Mesendoderm (in vitro differentiated cells): Measurements from ENCODE around the gene LIX1.
A peak's percentile ranks its signal among the peaks of the same experiment; 100 is the strongest.

ENCODE experiments used
- DNase-seq: peaks from one replicate; pipeline ENCODE4 v3.0.0; 2013
- H2AK5ac ChIP-seq: 2 replicates; pipeline ENCODE4 v1.6.1; 2013; ENCODE audit warnings: low read length, inconsistent platforms
- H2BK120ac ChIP-seq: 2 replicates; pipeline ENCODE4 v1.6.1; 2013; ENCODE audit warnings: low read depth, mild to moderate bottlenecking, low read length, moderate library complexity, mixed read lengths
- H2BK15ac ChIP-seq: replicated peaks from 2 replicates; pipeline ENCODE4 v1.6.1; 2013; ENCODE audit warnings: low read depth, mild to moderate bottlenecking, moderate library complexity
- H2BK5ac ChIP-seq: 2 replicates; pipeline ENCODE4 v1.6.1; 2013; ENCODE audit warnings: low read length, inconsistent platforms
- H3K18ac ChIP-seq: 2 replicates; pipeline ENCODE4 v1.6.1; 2013; ENCODE audit warnings: mild to moderate bottlenecking, low read length, mixed read lengths
- H3K23ac ChIP-seq: one replicate; pipeline ENCODE4 v1.6.1; 2013; ENCODE audit warnings: low read length
- H3K27ac ChIP-seq: 2 replicates; pipeline ENCODE4 v1.5.1; 2013; ENCODE audit warnings: low read depth, mild to moderate bottlenecking, inconsistent platforms, low read length, moderate library complexity
- H3K27me3 ChIP-seq: 2 replicates; pipeline ENCODE4 v1.6.1; 2013; ENCODE audit warnings: low read length, control low read depth, mild to moderate bottlenecking, inconsistent platforms; ENCODE audit not compliant: insufficient read depth, poor library complexity
- H3K36me3 ChIP-seq: 2 replicates; pipeline ENCODE4 v1.6.1; 2013; ENCODE audit warnings: low read length, inconsistent platforms; ENCODE audit not compliant: control insufficient read depth, insufficient read depth
- H3K4ac ChIP-seq: one replicate; pipeline ENCODE4 v1.6.1; 2013; ENCODE audit warnings: low read depth, mild to moderate bottlenecking, low read length, moderate library complexity
- H3K4me1 ChIP-seq: 2 replicates; pipeline ENCODE4 v1.6.1; 2013; ENCODE audit warnings: low read depth, low read length, inconsistent platforms; ENCODE audit not compliant: control insufficient read depth
- H3K4me2 ChIP-seq: 2 replicates; pipeline ENCODE4 v1.6.1; 2013; ENCODE audit warnings: low read length
- H3K4me3 ChIP-seq: 2 replicates; pipeline ENCODE4 v1.5.1; 2013; ENCODE audit warnings: mild to moderate bottlenecking, low read length
- H3K56ac ChIP-seq: one replicate; pipeline ENCODE4 v1.6.1; 2013; ENCODE audit warnings: low read length
- H3K79me1 ChIP-seq: 2 replicates; pipeline ENCODE4 v1.6.1; 2013; ENCODE audit warnings: low read length, inconsistent platforms
- H3K79me2 ChIP-seq: 2 replicates; pipeline ENCODE4 v1.6.1; 2013; ENCODE audit warnings: mild to moderate bottlenecking, low read length; ENCODE audit not compliant: control insufficient read depth, insufficient read depth
- H3K9ac ChIP-seq: 2 replicates; pipeline ENCODE4 v1.6.1; 2013; ENCODE audit warnings: low read length, inconsistent platforms
- H4K5ac ChIP-seq: one replicate; pipeline ENCODE4 v1.6.1; 2013; ENCODE audit warnings: low read length
- H4K8ac ChIP-seq: one replicate; pipeline ENCODE4 v1.6.1; 2013; ENCODE audit warnings: low read depth, mild to moderate bottlenecking, control low read depth, low read length, moderate library complexity
- WGBS: extraction: QIAGEN DNeasy Blood & Tissue Kit; methylation state at CpG from one replicate; pipeline ENCODE4 v1.1.7; 2013; ENCODE audit warnings: low lambda C conversion rate, missing lambda C conversion rate; ENCODE audit not compliant: insufficient coverage; ENCODE audit errors: extremely low coverage; 5-methylcytosine and 5-hydroxymethylcytosine counted together

Gene LIX1

DNA sequence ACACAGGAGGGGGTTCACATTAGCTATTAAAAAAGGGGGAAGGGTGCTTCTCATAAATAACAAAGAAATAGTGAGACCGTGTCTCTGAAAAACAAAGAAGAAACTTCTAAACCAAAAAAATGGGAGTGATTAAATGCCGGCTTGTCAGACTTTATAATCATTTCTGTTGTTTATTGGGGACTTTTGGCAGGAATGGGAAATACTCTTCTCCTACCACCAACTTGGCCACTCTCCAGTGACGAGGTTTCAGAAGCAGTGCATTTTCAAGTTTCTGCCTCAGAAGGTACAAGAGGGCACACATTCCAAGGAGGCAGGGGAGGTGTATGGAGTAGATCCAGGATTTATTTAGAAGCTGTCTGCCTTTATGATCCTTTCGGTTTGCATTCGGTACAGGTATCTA lies 46.2 kb downstream of the LIX1 start:
- no peaks in the 10 kb centered on the region for H3K79me2 ChIP-seq
- no peak overlapping the region for H3K18ac ChIP-seq
- no CpG with 5 or more reads among the region's 5 CpGs for WGBS
- no peak overlapping the region for H2BK120ac ChIP-seq
- no peak overlapping the region for H3K4ac ChIP-seq
- no peak overlapping the region for H3K56ac ChIP-seq
- H2BK15ac ChIP-seq: no peak overlapping the region
- no peaks in the 10 kb centered on the region for H3K27me3 ChIP-seq
- no peak overlapping the region for H2BK5ac ChIP-seq
- H4K8ac ChIP-seq: no peak overlapping the region
- DNase-seq: no peak
- H3K23ac ChIP-seq: no peak overlapping the region
- H4K5ac ChIP-seq: no peak overlapping the region
- no peak overlapping the region for H3K4me2 ChIP-seq
- H3K79me1 ChIP-seq: no peaks in the 10 kb centered on the region
- no peak overlapping the region for H2AK5ac ChIP-seq
- no peaks in the 10 kb centered on the region for H3K36me3 ChIP-seq
- H3K27ac ChIP-seq: no peak overlapping the region
- H3K9ac ChIP-seq: no peak overlapping the region
- no peaks in the 10 kb centered on the region for H3K4me1 ChIP-seq
- no peak overlapping the region for H3K4me3 ChIP-seq

- no peak overlapping the region for H3K23ac ChIP-seq
- no peak overlapping the region for H3K18ac ChIP-seq
- H3K36me3 ChIP-seq: no peaks in the 10 kb centered on the region
- H4K8ac ChIP-seq: no peak overlapping the region
- H3K4me2 ChIP-seq: no peak overlapping the region
- no peak overlapping the region for H3K56ac ChIP-seq
- no peaks in the 10 kb centered on the region for H3K79me1 ChIP-seq
- H3K27me3 ChIP-seq: no peaks in the 10 kb centered on the region
- no peak overlapping the region for H3K27ac ChIP-seq
- H2BK120ac ChIP-seq: no peak overlapping the region
- no peak overlapping the region for H3K4me3 ChIP-seq
- H2AK5ac ChIP-seq: no peak overlapping the region
- no peak overlapping the region for H2BK5ac ChIP-seq
- no peak overlapping the region for H4K5ac ChIP-seq
- H3K4ac ChIP-seq: no peak overlapping the region
- no peaks in the 10 kb centered on the region for H3K79me2 ChIP-seq
- no CpG with 5 or more reads among the region's 1 CpG for WGBS
- H3K4me1 ChIP-seq: no peaks in the 10 kb centered on the region
- H3K9ac ChIP-seq: no peak overlapping the region
- no peak for DNase-seq
- no peak overlapping the region for H2BK15ac ChIP-seq
These were observed 47.1 kb downstream of the LIX1 start for GRCh38 chr5:97095318-97095732.

GRCh38 chr5:97094579-97095317 lies 47.7 kb downstream of the LIX1 start:
- H3K4ac ChIP-seq: no peak overlapping the region
- H3K23ac ChIP-seq: no peak overlapping the region
- H3K27ac ChIP-seq: no peak overlapping the region
- no peak overlapping the region for H3K9ac ChIP-seq
- H2BK120ac ChIP-seq: no peak overlapping the region
- H3K4me3 ChIP-seq: no peak overlapping the region
- no peak for DNase-seq
- H3K56ac ChIP-seq: no peak overlapping the region
- no CpG with 5 or more reads among the region's 8 CpGs for WGBS
- no peaks in the 10 kb centered on the region for H3K4me1 ChIP-seq
- no peak overlapping the region for H2AK5ac ChIP-seq
- no peaks in the 10 kb centered on the region for H3K36me3 ChIP-seq
- H3K18ac ChIP-seq: no peak overlapping the region
- no peak overlapping the region for H4K8ac ChIP-seq
- no peak overlapping the region for H2BK15ac ChIP-seq
- no peak overlapping the region for H3K4me2 ChIP-seq
- H4K5ac ChIP-seq: no peak overlapping the region
- no peaks in the 10 kb centered on the region for H3K27me3 ChIP-seq
- H3K79me2 ChIP-seq: no peaks in the 10 kb centered on the region
- no peaks in the 10 kb centered on the region for H3K79me1 ChIP-seq
- no peak overlapping the region for H2BK5ac ChIP-seq

DNA sequence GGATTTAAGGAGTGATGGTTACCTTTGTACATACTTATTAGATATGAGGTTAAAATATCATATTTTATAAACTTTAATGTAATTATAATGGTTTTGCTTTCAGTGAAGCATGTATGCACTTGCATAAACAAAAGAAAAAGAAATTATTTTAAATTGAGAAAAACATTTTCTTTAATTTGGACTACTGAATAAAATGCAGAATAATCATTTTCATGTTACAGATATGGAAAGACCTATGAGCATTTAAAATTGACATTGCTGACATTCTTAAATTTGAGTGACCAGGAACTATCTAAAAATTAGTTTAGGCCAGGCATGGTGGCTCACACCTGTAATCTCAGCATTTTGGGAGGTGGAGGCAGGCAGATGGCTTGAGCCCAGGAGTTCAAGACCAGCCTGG lies 49.2 kb downstream of the LIX1 start:
- H3K4me2 ChIP-seq: no peak overlapping the region
- H3K18ac ChIP-seq: no peak overlapping the region
- H3K4ac ChIP-seq: no peak overlapping the region
- no peaks in the 10 kb centered on the region for H3K4me1 ChIP-seq
- no peak overlapping the region for H3K4me3 ChIP-seq
- DNase-seq: no peak
- no peak overlapping the region for H2BK5ac ChIP-seq
- no peak overlapping the region for H3K27ac ChIP-seq
- H3K79me1 ChIP-seq: no peaks in the 10 kb centered on the region
- H4K5ac ChIP-seq: no peak overlapping the region
- H3K56ac ChIP-seq: no peak overlapping the region
- no peak overlapping the region for H2BK120ac ChIP-seq
- no peak overlapping the region for H2BK15ac ChIP-seq
- no peaks in the 10 kb centered on the region for H3K36me3 ChIP-seq
- no peak overlapping the region for H4K8ac ChIP-seq
- no peaks in the 10 kb centered on the region for H3K79me2 ChIP-seq
- H2AK5ac ChIP-seq: no peak overlapping the region
- H3K27me3 ChIP-seq: no peaks in the 10 kb centered on the region
- H3K23ac ChIP-seq: no peak overlapping the region
- no peak overlapping the region for H3K9ac ChIP-seq

GRCh38 chr5:97090944-97091343 lies 51.5 kb downstream of the LIX1 start:
- no peak overlapping the region for H4K5ac ChIP-seq
- H3K4me1 ChIP-seq: no peaks in the 10 kb centered on the region
- no peak overlapping the region for H3K4me2 ChIP-seq
- H2BK5ac ChIP-seq: no peak overlapping the region
- no peaks in the 10 kb centered on the region for H3K27me3 ChIP-seq
- H3K23ac ChIP-seq: no peak overlapping the region
- H3K18ac ChIP-seq: no peak overlapping the region
- H3K36me3 ChIP-seq: no peaks in the 10 kb centered on the region
- H3K56ac ChIP-seq: no peak overlapping the region
- H3K4me3 ChIP-seq: no peak overlapping the region
- no peak for DNase-seq
- H2AK5ac ChIP-seq: no peak overlapping the region
- no peaks in the 10 kb centered on the region for H3K79me1 ChIP-seq
- no peak overlapping the region for H2BK15ac ChIP-seq
- H3K79me2 ChIP-seq: no peaks in the 10 kb centered on the region
- no peak overlapping the region for H3K9ac ChIP-seq
- no CpG with 5 or more reads among the region's 3 CpGs for WGBS
- H3K4ac ChIP-seq: no peak overlapping the region
- H2BK120ac ChIP-seq: no peak overlapping the region
- no peak overlapping the region for H3K27ac ChIP-seq
- H4K8ac ChIP-seq: no peak overlapping the region

GRCh38 chr5:97089149-97089801 lies 53.1 kb downstream of the LIX1 start:
- Histone ChIP-seq H4K5ac (no peak overlapping the region), H3K4me1 (no peaks in the 10 kb centered on the region), H3K56ac (no peak overlapping the region), H3K79me1 (no peaks in the 10 kb centered on the region), H3K36me3 (no peaks in the 10 kb centered on the region), H3K27me3 (no peaks in the 10 kb centered on the region), H2BK120ac (no peak overlapping the region), H3K4ac (no peak overlapping the region), H2BK5ac (no peak overlapping the region), H3K79me2 (no peaks in the 10 kb centered on the region), H3K23ac (no peak overlapping the region), H2AK5ac (no peak overlapping the region), H3K4me3 (no peak overlapping the region), H3K27ac (no peak overlapping the region), H4K8ac (no peak overlapping the region), H2BK15ac (no peak overlapping the region), H3K18ac (no peak overlapping the region), H3K4me2 (no peak overlapping the region), H3K9ac (no peak overlapping the region)
- no CpG with 5 or more reads among the region's 6 CpGs for WGBS
- peak; percentile 58 for DNase-seq
